MM.1S (cell line): Measurements from ENCODE around the gene MELTF.

Source experiments
- EZH2 ChIP-seq: fragments of 300-600 bp; sonication (generic); optimal IDR thresholded peaks from 2 replicates; pipeline ENCODE3; 2017; ENCODE audit warnings: low read depth, mild to moderate bottlenecking, antibody characterized with exemption, low read length, mixed read lengths
- EZH2phosphoT487 ChIP-seq: fragments of 300-600 bp; sonication (generic); IDR thresholded peaks from 2 replicates; pipeline ENCODE4 v1.6.1; 2018; ENCODE audit warnings: antibody characterized with exemption, low read length

DNA sequence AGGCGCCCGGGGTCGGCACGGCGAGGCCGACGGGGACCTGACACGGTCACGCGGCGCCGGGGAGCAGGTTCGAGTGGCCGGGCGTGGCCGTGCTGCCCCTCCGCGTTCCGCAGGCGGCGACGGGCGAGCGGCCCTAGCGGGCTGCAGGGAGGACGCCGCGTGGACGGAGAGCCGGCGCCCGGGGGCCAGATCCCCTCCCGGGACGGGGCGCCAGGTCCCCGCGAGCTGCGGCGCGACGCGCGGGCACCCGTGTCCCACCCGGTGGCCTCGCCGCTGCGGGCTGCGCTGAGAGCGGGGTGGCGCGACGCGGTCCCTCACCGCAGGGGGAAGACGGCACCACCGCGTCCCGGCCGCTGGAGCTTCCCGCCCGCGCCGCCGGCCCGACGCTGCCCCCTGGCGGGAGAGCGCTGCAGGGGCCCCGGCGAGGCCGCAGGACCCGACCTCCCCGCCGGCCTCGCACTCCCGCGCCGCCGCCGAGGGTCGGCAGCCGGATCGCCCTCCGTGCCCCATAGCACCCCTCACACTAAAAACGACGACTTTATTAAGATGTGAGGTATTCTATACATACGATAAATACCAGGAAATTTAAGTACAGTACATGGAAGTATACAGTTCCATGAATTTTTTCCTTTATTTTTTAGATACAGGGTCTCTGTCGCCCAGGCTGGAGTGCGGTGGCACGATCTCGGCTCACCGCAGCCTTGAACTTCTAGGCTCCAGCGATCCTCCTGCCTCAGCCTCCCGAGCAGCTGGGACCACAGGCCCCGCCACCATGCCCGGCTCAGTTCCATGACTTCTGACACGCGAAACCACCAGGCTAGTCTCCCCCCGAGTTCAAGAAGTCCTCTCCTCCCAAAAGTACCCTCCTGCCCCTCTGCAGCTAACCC lies 59.7 kb downstream of the MELTF start:
- TF ChIP-seq EZH2phosphoT487 (no peak), EZH2 (no peak)
